HG02678 (cell line): ENCODE data around the gene RAB3A.

Experiments used
- ATAC-seq: cut with Tn5 transposase; IDR thresholded peaks from one replicate; pipeline ENCODE4 v1.9.1; 2021; ENCODE audit warnings: mild to moderate bottlenecking, moderate library complexity; ENCODE audit not compliant: unreplicated experiment

The RAB3A gene, protein sequence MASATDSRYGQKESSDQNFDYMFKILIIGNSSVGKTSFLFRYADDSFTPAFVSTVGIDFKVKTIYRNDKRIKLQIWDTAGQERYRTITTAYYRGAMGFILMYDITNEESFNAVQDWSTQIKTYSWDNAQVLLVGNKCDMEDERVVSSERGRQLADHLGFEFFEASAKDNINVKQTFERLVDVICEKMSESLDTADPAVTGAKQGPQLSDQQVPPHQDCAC

DNA sequence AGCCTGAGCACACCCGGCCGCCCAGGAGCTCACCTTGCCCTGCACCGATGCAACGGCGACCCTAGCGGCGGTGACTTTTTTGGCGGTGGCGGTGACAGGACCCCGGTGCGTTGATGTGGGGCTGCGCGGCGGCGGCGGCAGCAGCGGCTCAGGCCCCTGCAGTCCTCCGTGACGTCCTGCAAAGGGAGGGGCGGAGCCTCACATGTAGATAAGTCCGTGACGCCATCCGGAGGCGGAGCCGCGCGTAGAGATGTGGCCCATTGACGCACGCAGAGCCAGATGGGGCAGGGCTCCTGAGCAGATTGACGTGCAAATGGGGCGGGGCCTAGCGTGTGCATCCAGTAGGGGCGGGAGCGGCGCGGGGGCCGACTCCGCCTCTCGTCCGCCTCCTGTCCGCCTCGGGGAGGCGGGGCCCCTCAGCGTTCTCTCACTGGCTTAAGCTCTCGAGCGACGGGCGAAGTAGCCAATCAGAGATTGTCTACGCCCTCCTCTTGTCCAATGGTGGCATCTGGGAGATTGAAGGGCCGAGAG, at the start of gene RAB3A:
TSS of gene RAB3A (minus strand) at position 180 of the 531 bp plus-strand sequence. CDS start 1,302 bp downstream, outside the sequence.
- ATAC-seq = peak; percentile 86

DNA sequence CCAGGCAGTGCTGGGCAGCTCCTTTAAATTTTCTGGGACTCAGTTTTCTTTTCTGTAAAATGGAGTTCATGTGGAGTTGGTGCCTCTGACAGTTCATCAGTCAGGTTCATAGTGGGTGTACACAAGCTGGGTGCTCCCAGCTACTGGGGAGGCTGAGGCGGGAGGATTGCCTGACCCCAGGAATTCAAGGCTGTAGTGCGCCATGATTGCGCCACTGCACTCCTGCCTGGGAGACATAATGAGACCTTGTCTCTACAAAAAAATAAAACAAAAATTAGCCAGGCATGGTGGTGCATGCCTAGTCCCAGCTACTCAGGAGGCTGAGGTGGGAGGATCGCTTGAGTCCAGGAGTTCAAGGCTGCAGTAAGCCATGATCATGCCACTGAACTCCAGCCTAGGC, 49.3 kb upstream of the RAB3A start:
- ATAC-seq = no peak

DNA sequence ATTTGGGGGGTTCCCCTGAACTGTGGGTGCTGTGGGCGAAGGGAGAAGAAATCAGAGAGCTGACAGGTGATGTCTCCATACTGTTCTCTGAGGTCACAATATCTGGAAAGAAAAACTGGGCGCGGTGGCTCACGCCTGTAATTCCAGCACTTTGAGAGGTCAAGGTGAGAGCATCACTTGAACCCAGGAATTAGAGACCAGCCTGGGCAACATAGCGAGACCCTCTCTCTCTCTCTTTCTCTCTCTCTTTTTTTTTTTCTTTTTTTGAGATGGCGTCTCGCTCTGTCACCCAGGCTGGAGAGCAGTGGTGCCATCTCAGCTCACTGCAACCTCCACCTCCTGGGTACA, 48.5 kb upstream of the RAB3A start:
- no peak for ATAC-seq

DNA sequence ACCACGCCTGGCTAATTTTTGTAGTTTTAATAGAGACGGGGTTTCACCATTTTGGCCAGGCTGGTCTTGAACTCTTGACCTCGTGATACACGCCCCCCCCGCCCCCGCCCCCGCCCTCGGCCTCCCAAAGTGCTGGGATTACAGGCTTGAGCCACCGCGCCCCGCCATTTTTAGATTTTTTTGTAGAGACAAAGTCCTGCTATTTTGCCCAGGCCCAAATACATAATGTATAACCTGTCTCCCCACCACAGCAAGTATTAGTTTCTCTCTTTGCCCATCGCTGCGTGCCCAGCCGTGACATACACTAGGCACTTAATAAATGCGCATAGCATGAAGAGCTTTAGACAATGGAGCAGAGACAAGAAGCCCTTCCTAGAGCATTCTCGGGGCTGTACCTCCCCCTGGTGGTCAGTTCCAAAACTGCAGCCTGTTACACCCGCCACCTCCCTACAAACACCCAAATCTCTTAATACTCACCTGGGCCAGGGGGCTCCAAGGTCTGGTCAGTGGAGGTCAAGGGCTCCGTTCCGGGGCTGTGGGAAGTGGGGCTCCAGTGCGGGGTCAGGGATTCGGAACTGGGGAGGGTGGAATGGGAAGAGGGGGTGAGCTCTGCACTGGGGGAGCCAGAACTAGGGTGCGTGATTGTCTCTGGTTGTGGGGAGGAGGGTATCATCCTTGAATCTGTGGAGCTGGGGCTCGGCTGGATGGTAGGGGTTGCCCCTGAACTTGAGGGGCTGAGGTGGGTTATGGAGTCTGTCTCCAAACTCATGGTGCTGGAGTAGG, 47.9 kb upstream of the RAB3A start:
- ATAC-seq = no peak

DNA sequence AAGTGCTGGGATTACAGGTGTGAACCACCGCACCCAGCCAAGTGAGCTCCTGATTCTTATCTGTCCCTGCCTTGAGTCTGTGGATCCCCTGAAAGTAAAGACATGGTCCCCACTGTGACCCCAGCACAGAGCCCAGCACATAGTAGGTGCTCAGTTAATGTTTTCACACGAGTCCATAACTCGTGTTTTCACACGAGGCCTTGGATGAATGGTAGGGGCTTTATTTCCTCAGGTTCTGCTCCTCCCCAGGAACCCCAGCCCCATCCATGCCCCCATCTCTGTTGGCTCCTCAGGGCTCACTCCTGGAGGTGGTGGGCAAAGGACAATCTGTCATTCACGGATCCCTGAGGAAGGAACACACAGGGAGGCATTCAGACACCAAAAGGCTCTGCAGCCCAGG, 46.0 kb upstream of the RAB3A start:
- ATAC-seq = no peak

DNA sequence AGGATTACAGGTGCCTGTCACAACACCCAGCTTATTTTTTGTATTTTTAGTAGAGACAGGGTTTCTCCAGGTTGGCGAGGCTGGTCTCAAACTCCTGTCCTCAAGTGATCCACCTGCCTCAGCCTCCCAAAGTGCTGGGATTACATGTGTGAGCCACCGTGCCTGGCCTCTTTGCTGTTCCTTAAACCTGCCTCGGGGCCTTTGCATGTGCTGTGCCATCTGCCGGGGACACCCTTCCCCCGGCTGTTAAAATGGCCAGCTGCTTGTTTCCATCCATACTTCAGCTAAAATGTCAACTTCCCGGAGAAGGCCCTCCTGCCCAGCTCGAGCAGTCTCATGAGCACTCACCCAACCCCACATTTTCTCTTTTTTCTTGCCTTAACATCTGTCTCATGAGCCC, 41.5 kb upstream of the RAB3A start:
- no peak for ATAC-seq

DNA sequence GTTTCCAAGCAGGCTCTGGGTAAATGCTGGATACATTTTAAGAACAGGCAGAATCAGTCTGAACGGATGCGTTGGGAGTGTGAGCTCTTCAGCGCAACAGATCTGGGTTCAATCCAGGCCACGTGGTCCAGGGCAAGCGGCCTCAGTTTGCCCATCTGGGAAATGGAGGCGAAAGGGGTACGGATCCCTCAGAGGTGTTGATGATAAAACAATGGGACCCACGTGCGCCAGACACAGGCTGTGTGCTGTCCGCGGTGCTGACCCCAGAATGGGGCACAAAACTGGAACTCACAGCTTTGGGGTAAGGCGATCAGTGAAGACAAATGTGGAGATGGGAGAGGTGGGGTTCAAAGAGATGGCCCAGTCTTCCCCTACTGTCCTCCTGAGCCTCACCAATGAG, 35.5 kb upstream of the RAB3A start:
- ATAC-seq = no peak

DNA sequence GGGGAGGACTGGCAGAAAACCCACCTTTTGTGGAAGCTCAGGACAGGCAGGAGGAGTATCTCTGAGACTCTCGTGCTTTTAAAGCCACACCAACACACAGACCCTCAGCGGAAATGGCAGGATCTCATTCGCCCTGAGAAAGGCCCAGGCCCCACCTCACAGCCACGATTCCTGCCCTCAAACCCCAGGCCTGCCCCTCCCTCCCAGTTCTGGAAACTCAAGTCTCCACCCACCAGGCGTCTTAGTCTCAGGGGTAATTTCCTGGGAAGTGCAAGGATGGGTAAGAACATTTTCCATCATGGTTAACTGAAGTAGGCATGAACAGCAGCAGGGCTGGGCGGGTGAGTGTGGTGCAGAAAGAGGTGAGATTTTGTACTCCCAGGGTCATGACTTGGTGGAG, 30.4 kb upstream of the RAB3A start:
- ATAC-seq = no peak

DNA sequence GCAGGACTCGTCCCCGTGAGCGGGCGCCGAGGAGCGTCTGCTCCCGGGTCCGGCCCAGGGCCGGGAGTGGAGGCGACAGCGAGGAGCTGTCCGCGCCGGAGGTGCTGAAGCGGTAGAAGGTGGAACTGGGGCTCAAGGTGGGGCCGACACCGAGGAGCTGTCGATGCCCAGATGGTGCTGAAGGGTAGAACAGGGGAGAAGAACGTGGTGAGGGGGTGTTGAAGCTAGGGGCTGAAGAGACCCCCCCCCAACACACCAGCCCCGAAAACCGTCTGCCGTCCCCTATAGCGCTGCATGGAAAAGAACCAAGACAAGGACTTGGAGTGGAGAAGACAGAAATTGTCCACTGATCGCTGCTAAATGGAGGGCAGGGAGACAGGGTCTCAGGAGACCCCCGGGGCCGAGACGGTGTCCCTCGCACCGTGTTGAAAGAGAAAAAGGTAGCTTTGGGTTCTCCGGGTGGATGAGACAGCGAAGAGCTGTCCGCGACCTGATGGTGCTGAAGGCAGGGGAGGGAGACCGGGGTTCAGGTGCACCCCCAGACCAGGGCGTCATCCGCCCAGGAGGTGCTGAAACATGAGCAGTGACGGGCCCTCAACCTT, 29.5 kb upstream of the RAB3A start:
- no peak for ATAC-seq

DNA sequence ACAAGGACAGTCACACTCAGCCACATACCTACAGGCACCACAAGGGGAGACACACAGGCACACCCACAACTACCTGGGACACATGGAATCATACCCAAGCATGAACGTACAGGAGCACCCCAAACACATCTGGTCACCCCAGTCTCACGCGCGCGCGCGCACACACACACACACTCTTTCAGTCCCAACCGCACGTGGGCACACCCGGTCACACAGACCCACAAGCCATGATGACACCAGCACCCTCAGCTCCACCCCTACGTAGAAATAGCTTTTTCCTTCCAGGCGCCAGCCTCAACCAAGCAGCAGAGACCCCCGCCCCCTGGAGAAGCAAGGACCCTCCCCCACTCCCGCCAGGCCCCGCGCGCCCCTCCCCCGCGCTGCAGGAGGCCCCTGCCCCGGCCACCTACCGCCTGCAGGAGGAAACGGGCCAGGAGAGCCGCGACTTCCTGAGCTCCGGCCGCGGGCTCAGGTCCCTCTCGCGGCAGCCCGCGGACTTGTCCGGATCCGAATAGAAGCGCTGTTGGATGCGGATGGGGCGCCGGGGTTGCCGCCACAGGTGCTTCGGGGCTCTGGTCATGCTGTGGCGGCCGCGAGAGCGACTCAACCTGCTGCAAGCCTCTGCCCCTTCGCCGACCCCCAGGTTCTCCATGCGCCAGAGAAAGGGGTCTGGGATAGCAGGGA, 28.8 kb upstream of the RAB3A start:
- ATAC-seq = no peak

DNA sequence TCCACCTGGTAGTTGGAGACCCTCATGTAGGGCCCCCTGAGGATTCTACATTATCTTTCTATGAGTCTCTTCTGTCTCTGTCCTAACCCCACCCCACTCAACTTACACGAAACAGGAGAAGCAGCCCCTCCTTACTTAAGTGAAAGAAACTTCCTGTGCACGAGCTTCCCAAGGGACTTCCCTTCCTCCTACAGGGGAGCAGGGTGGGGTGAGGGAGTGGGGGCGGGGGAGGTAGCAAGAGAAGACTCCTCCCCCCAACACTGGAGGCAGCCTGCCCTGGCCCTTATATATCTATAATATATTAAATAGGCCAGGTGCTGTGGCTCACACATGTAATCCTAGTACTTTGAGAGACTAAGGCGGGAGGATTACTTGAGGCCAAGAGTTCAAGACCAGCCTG, 27.9 kb upstream of the RAB3A start:
- ATAC-seq = no peak

DNA sequence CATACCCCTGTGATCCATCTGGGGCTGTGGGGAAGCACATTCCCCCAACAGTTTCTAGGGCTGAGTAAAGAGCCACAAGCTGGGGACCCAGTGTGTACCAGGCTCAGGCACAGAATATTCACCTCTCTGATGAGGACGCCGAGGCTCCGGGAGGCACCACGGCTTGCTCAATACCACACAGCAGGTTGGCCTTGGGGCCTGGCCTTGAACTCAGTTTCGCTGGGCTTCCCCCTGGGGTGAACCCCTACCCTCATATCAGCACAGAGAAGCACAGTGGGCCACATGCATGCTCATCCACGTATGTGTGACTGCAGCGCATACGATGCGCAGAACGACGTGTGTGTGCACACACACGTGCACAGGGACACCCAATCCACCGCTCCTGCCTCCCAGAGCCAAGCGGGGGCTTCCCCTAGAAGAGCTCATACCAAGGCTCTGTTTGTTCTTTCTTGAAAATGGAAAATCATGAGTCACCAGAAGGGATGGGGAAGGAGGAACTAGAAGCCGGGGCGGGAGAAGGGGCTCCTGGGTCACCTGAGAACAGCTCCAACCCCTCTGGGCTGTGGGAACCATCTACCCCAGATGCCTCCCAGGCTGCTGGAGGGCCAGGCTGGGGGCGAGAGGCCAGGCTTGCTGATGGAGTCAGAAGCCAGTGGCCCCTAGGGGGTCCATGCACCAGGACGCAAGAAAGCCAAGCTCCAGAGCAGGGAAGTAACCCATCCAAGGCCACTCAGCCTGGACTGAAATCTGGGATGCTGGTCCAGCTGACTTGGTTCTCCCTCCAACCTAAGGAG, 27.3 kb upstream of the RAB3A start:
- no peak for ATAC-seq

DNA sequence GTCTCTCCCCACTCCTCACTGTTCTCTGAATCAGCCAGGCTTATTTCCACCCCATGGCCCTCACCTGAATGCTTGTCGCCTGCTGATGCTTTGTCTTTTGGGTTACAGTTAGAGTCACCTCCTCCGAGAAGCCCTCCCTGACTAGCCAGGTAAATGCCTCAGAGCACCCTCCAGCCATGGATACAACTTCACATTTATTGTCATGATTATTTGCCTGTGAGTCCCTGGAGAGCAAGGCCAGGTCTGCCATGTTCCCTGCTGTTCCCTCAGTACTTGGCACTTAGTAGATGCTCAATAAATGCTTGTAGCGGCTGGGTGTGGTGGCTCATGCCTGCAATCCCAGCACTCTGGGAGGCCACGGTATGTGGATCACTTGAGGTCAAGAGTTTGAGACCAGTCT, 26.1 kb upstream of the RAB3A start:
- no peak for ATAC-seq

DNA sequence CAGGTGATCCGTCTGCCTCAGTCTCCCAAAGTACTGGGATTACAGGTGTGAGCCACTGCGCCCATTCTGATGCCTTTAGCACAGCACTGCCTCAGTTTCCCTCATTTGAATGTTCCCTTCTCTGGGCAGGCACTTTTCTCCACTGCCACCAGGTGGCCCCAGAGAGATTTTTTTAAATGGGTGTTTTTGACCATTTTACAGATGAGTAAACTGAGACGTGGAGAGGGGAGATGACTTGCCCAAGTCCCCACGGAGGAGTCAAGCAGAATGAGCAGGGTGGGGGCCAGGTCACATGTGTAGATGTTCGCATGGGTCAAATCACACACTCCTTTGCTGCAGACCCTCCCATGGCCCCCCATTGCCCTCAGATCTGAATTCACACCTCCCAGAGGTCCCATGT, 25.6 kb upstream of the RAB3A start:
- no peak for ATAC-seq

DNA sequence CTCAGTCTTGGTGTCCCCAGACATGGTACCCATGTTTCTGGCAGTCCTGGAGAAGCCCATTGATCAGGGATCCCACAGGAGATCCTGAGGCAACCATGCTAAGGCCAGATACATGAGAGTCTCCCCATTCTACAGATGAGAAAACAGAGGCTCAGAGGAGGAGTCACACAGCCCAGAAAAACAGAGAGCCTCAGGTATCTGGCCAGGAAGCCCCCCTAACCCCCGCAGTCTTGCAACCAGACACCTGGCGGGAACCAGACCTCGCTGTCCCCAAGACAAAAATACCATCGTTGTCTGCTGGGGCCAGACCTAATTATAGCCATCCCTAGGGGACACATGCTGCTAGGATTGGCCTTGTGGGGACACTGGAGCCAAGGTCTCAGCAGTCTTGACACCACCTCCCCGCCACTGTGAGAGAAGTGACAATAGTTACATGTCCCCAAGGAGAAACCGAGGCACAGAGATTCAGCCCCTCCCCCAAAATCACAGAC, 24.0 kb upstream of the RAB3A start:
- no peak for ATAC-seq

DNA sequence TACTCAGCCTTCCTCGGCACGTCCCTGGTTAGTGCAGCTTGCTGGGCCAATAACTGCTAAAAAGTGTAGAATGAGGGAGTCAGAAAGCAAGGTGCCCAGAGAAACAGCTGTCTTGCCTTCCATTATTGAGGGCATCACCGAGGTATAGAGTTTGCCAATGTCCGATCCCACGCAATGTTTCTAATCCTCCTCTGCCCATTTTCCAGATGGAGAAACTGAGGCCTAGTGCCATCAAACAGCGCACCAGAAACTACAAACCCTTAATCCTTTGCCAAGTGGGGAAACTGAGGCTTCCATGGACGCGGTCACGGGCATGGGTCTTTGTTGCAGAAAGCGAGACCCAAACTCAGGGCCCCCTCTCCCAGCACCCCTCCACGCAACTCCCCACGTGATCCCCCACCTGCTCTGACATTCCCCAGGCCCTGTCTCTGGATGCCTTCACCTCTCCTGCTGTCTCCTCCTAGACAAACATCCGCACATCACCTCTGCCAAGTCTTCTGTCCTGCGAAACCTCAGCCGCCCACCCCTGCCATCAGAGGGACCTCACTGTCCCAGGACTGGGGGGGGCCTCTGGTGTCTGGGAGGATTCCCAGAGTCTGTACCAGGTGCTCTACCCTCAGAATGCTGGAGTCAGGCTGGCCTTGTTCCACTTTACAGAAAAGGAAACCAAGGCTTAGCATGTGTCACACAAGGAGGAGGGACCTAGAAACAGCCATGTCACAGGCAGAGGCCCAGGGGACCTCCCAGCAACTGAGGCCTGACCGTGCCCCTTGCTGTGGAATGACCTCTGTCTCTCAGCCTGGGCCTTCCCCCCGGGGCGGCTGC, 23.3 kb upstream of the RAB3A start:
- no peak for ATAC-seq

DNA sequence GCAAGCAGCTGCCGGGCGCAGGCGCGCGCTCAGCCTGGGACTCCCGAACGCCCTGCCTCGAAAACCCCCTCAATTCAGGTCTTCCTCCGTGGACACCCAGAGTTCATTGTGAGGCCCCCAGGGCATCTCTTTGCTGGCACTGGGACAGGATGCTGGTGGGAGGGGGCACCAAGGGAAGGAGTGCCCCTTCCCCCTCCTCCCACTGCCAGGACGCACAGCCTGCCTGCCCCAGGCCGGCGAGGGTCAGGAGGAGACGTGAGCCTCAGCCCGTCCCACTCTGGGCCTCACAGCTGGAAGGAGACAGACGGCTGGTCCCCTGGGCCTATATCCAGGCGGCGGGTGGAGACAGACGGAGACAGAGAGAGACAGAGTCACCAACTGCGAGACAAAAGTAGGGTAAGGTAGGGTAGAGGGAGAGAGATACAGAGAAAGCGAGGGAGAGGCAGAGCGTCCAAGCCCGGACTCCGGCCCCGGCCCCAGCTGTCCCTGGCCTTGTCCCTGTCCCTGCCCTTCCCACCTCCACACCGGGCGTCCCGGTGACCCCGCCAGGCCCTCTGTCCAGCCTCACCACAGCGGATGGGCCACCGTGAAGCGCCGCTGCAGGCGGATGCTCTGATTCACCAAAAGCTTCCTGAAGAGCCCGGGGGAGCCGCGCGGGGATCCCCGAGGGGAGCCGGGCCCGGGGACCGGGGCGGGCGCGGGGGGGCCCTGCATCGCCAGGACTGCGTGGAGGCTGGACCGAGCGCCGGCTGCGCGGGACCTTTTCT, 22.0 kb upstream of the RAB3A start, which contains the start of gene PDE4C:
TSS of gene PDE4C (minus strand) at position 737 of the 767 bp plus-strand sequence. CDS start at position 714, 23 bp downstream.
- no peak for ATAC-seq

DNA sequence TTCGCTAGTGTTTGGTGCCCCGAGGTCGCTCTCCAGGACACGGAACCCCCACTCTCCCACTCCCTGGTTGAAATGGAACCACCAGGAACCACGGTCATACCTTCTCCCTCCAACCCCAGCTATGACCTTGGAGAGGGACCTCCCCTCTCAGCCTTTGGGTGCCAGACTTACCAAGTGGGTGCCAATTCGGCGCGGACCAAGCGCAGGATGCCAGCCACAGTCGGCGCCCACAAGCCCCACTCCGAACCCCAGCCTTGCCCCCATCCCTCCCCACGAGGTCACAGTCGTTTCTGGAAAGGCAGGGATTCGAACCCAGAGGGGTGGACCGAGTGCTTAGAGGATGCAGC, 21.5 kb upstream of the RAB3A start:
- ATAC-seq = no peak
